ENCODE measurements around the gene REEP3. TPM values are rescaled to one million over a fixed set of nuclear protein-coding genes. Genes with fewer than 3 reads are reported as not detected.
"Not testable (repeated sequence)": the region's sequence is repeated elsewhere in the genome, so short reads cannot be mapped to it uniquely, and the experiment has no call there.

The REEP3 gene
- total RNA-seq, 1 donor from 2014 or later: 33.2 TPM

DNA sequence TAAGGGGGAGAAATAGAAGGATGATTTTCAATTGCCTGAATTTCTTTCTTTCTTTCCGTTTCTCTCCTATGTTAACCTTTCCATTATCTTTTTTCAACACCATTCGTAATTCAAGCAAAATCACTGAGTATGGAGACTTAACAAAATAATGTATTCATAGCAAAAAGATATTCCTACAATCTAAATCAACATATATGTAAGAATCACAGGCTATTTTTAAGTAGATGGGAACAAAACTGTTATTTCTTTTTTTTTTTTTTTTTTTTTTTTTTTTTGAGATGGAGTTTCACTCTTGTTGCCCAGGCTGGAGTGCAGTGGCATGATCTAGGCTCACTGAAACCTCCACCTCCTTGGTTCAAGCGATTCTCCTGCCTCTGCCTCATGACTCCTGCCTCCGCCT lies 28.2 kb upstream of the REEP3 start:
- H3K36me3 Mint-ChIP-seq (ENCODE audit: insufficient read depth): peaks cover 14% of the 10 kb centered on the region
- no peak overlapping the region for H3K4me3 Mint-ChIP-seq (ENCODE audit: low read depth)
- H3K4me1 Mint-ChIP-seq (ENCODE audit: low read depth): peaks cover 5% of the 10 kb centered on the region
- H3K27ac Mint-ChIP-seq: no peak overlapping the region
- DNase-seq (ENCODE audit: low spot score, unreplicated experiment): no peak
- H3K27me3 Mint-ChIP-seq: no peaks in the 10 kb centered on the region
- TF ChIP-seq, protein P1, sequence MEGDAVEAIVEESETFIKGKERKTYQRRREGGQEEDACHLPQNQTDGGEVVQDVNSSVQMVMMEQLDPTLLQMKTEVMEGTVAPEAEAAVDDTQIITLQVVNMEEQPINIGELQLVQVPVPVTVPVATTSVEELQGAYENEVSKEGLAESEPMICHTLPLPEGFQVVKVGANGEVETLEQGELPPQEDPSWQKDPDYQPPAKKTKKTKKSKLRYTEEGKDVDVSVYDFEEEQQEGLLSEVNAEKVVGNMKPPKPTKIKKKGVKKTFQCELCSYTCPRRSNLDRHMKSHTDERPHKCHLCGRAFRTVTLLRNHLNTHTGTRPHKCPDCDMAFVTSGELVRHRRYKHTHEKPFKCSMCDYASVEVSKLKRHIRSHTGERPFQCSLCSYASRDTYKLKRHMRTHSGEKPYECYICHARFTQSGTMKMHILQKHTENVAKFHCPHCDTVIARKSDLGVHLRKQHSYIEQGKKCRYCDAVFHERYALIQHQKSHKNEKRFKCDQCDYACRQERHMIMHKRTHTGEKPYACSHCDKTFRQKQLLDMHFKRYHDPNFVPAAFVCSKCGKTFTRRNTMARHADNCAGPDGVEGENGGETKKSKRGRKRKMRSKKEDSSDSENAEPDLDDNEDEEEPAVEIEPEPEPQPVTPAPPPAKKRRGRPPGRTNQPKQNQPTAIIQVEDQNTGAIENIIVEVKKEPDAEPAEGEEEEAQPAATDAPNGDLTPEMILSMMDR (IDR thresholded peaks at IDR 0.05; ENCODE audit: unreplicated experiment): no peak
- H3K9me3 Mint-ChIP-seq (ENCODE audit: low read depth): peaks cover 11% of the 10 kb centered on the region

DNA sequence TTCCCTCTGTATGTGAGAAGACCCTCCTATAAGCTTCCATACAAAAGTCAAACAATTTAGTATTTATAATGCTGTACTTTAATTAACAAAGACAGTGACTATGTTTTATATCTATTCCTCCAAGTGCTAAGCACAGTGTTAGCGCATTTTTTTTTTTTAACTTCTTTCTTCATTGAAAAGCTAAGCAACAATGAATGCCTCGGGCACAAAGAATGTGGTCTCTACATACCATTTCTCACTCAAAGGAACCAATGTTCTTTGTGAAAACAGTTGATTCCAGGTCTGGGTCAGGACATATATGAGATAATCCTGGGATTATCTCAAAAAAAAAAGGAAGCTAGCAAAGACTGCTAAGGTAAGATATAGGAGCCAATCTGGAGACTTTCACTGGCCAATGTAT lies 26.2 kb upstream of the REEP3 start:
- peaks cover 14% of the 10 kb centered on the region for H3K36me3 Mint-ChIP-seq (ENCODE audit: insufficient read depth)
- H3K4me3 Mint-ChIP-seq (ENCODE audit: low read depth): no peak overlapping the region
- no peak for DNase-seq (ENCODE audit: low spot score, unreplicated experiment)
- H3K4me1 Mint-ChIP-seq (ENCODE audit: low read depth): peaks cover 4% of the 10 kb centered on the region
- H3K9me3 Mint-ChIP-seq (ENCODE audit: low read depth): peaks cover 11% of the 10 kb centered on the region
- no peak overlapping the region for H3K27ac Mint-ChIP-seq
- H3K27me3 Mint-ChIP-seq: no peaks in the 10 kb centered on the region
- TF ChIP-seq, protein P1 (IDR thresholded peaks at IDR 0.05; ENCODE audit: unreplicated experiment): no peak

DNA sequence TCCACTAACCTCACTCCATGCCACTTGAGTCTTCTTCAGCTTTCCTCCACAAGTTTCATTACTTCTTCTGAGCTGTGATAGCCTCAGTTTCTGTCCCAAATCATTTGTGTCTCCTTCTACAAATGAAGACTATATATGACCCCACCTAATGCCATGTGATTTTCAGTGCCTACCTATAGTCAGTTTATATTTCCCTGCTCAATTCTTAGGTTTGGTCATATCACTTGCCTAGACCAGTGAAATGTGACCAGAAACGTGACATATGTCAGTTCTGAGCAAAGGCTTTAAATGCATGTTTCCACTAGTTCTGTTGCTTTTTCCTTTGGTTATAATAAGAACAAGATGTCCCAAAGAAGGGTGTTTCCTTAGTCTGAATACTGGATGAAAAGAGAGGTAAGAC lies 24.6 kb upstream of the REEP3 start:
- no peak overlapping the region for H3K4me3 Mint-ChIP-seq (ENCODE audit: low read depth)
- H3K27me3 Mint-ChIP-seq: no peaks in the 10 kb centered on the region
- peaks cover 11% of the 10 kb centered on the region for H3K9me3 Mint-ChIP-seq (ENCODE audit: low read depth)
- H3K36me3 Mint-ChIP-seq (ENCODE audit: insufficient read depth): peaks cover 15% of the 10 kb centered on the region
- H3K27ac Mint-ChIP-seq: no peak overlapping the region
- DNase-seq (ENCODE audit: low spot score, unreplicated experiment): no peak
- TF ChIP-seq, protein P1 (IDR thresholded peaks at IDR 0.05; ENCODE audit: unreplicated experiment): no peak
- H3K4me1 Mint-ChIP-seq (ENCODE audit: low read depth): peaks cover 3% of the 10 kb centered on the region

DNA sequence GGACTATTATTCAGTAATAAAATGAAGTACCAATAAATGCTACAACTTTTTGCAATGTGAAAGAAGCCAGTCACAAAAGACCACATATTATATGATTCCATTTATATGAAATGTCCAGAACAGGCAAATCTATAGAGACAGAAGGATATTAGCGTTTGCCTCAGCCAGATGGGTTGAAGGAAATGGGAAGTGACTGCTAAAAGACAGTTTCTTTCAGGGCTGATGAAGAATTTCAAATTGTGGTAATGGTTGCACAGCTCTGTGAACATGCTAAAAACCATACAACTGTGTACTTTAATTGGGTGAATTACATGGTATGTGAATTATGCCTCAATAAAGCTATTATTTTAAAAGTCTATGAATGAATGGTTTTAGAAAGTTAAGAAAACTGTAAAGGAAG lies 23.9 kb upstream of the REEP3 start:
- Mint-ChIP-seq H3K4me1 (ENCODE audit: low read depth) (peaks cover 1% of the 10 kb centered on the region), H3K9me3 (ENCODE audit: low read depth) (peaks cover 11% of the 10 kb centered on the region), H3K27ac (no peak overlapping the region), H3K27me3 (no peaks in the 10 kb centered on the region), H3K4me3 (ENCODE audit: low read depth) (no peak overlapping the region), H3K36me3 (ENCODE audit: insufficient read depth) (peaks cover 14% of the 10 kb centered on the region)
- TF ChIP-seq, protein P1 (IDR thresholded peaks at IDR 0.05; ENCODE audit: unreplicated experiment): no peak
- DNase-seq (ENCODE audit: low spot score, unreplicated experiment): no peak

DNA sequence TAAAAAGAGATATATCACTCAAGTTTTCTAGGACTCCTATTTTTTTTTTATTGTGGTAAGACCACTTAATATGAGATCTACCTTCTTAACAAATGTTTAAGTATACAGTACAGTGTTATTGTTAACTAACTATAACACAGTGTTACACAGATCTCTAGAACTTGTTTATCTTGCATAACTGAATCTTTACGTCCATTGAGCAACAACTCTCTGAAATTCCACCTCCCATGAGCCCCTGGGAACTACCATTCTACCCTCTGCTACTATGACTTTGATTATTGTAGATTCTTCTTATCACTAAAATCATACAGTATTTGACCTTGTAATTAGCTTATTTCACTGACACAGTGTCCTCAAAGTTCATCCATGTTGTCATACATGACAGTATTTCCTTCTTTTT lies 22.5 kb upstream of the REEP3 start:
- Mint-ChIP-seq H3K4me3 (ENCODE audit: low read depth) (no peak overlapping the region), H3K27me3 (no peaks in the 10 kb centered on the region), H3K27ac (no peak overlapping the region), H3K4me1 (ENCODE audit: low read depth) (peaks cover 5% of the 10 kb centered on the region), H3K9me3 (ENCODE audit: low read depth) (peaks cover 11% of the 10 kb centered on the region), H3K36me3 (ENCODE audit: insufficient read depth) (peaks cover 14% of the 10 kb centered on the region)
- TF ChIP-seq, protein P1 (IDR thresholded peaks at IDR 0.05; ENCODE audit: unreplicated experiment): no peak
- DNase-seq (ENCODE audit: low spot score, unreplicated experiment): no peak

DNA sequence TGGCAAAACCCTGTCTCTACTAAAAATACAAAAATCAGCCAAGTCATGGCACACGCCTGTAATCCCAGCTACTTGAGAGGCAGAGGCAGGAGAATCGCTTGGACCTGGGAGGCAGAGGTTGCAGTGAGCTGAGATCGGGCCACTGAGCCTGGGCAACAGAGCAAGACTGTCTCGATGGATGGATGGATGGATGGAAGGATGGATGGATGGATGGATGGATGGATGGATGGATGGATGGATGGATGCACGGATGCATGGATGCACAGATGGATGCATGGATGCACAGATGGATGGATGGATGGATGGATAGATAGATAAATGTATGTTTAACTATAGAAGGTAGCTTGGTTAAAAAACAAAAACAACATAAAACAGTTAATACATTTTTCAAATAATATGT lies 20.6 kb upstream of the REEP3 start:
- H3K4me1 Mint-ChIP-seq (ENCODE audit: low read depth): peaks cover 15% of the 10 kb centered on the region
- not testable (repeated sequence) for H3K27ac Mint-ChIP-seq; H3K27me3 Mint-ChIP-seq; H3K9me3 Mint-ChIP-seq (ENCODE audit: low read depth); DNase-seq (ENCODE audit: low spot score, unreplicated experiment); H3K4me3 Mint-ChIP-seq (ENCODE audit: low read depth)
- peaks cover 10% of the 10 kb centered on the region for H3K36me3 Mint-ChIP-seq (ENCODE audit: insufficient read depth)

All from progenitor cell of endocrine pancreas (in vitro differentiated cells).